IPS-NIHi7 (cell line): Measurements from ENCODE around the gene ROS1.
"Not testable (repeated sequence)": the region's sequence is repeated elsewhere in the genome, so short reads cannot be mapped to it uniquely, and the experiment has no call there.

Experiments used
- DNase-seq: peaks from one replicate; pipeline ENCODE4 v3.0.0; 2012; ENCODE audit warnings: mixed read lengths; ENCODE audit errors: extremely low spot score

Gene ROS1

DNA sequence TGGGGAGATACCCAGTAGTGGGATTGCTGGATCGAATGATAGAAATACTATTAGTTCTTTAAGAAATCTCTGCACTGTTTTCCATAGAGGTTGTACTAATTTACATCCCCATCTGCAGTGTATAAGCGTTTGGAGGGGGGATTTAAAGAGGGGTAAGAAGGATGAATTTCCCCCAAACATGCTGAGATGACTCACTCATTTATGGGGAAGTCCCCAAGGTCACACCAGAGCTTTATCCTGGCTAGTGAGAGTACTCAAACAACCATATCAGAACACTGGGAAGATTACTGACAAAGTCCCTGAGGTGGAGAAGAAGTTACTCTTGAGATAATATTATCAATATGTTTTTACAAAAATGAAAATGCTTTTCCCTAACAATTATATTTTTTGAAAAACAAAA is 44.0 kb downstream of the ROS1 start:
- DNase-seq: no peak

DNA sequence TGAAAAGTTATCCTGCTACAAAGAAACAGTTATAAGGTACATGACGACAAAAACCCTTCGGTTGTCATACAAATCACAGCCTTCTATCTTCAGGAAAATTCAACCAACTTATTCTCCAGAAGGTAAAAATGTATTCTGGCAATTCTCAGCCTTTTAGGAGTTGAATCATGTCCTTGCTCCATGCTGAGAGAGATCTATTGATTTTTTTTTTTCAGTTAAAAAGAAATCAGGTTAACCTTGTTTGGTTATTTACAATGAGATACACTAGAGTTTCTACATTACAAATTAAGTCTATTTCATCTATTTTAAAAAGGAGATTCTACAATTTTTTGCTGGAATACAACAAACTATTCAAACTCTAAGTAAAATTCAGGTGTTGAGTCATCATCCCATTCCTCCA is 45.4 kb downstream of the ROS1 start:
- no peak for DNase-seq

DNA sequence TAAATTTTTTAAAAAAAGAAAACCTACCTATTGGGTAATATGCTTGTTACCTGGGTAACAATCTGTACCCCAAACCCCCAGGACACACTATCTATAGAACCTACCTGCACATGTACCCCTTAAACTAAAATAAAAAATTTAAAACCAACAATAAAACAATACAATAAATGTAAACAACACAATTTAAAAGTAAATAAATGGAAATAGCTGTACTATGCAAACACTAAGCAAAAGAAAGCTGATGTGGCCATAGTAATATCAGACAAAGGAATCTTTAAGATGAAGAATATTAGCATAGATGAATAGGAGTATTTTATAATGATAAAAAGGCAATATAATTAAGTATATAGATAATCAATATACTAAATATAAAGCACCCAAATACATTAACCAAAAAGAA is 50.3 kb downstream of the ROS1 start:
- DNase-seq: no peak

DNA sequence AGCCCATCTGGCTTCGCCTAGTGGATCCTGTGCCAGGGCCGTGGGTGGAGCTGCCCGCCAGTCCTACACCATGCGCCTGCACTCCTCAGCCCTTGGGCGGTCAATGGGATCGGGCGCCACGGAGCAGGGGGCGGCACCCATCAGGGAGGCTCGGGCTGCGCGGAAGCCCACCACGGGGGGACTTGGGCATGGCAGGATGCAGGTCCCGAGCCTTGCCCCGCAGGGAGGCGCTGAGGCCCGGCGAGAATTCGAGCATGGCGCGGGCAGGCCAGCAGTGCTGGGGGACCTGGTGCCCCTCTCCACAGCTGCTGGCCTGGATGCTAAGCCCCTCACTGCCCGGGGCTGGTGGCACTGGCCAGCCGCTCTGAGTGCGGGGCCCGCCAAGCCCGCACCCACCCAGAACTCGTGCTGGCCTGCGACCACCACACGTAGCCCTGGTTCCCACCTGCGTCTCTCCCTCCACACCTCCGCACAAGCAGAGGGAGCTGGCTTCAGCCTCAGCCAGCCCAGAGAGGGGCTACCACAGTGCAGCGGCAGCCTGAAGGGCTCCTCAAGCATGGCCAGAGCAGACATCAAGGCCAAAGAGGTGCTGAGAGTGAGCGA is 52.4 kb downstream of the ROS1 start:
- DNase-seq: no peak

DNA sequence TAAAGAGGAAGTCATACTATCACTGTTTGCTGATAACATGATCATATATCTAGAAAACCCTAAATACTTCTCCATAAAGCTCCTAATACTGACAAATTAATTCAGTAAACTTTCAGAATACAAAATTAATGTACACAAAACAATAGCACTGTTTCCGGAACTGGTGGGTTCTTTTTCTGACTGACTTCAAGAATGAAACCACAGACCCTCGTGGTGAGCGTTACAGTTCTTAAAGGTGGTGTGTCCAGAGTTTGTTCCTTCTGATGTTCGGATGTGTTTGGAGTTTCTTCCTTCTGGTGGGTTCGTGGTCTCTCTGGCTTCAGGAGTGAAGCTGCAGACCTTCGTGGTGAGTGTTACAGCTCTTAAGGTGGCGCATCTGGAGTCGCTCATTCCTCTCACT is 53.5 kb downstream of the ROS1 start:
- DNase-seq: not testable (repeated sequence)

- DNase-seq: no peak
Observed at GRCh38 chr6:117371492-117371891, 54.2 kb downstream of the ROS1 start.

- DNase-seq: no peak
Observed at GRCh38 chr6:117359581-117359980, 66.2 kb downstream of the ROS1 start.

- DNase-seq: no peak
Observed at GRCh38 chr6:117354671-117355070, 71.1 kb downstream of the ROS1 start.

- peak; percentile 23 for DNase-seq
Observed at GRCh38 chr6:117352466-117353081, 73.2 kb downstream of the ROS1 start.

GRCh38 chr6:117351521-117351920 is 74.2 kb downstream of the ROS1 start:
- no peak for DNase-seq

- DNase-seq: no peak
Observed at GRCh38 chr6:117346142-117346930, 79.4 kb downstream of the ROS1 start.

- no peak for DNase-seq
Observed at GRCh38 chr6:117345292-117345610, 80.5 kb downstream of the ROS1 start.

- DNase-seq: no peak
Observed at GRCh38 chr6:117344444-117345291, 81.1 kb downstream of the ROS1 start.

- DNase-seq: no peak
Observed at GRCh38 chr6:117338567-117338966, 87.2 kb downstream of the ROS1 start.

DNA sequence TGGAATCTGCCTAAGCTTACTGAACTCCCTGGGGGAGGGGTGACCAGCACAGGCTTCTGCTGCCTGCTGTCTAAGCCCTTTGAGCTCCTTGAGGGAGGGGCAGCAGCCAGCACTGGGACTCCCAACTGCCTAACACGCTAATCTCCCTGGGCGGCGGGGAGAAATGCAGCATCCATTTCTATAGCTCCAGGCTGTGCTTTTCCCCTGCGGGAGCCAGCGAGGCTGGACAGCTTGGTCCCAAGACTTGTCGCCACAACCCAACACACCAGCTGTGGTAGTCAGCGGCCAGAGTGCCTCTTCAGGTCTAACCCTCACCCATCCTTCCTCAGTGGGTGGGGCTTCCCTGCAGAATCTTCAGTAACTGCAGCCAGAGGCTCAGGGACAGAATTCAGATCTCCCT is 95.8 kb downstream of the ROS1 start:
- no peak for DNase-seq

DNA sequence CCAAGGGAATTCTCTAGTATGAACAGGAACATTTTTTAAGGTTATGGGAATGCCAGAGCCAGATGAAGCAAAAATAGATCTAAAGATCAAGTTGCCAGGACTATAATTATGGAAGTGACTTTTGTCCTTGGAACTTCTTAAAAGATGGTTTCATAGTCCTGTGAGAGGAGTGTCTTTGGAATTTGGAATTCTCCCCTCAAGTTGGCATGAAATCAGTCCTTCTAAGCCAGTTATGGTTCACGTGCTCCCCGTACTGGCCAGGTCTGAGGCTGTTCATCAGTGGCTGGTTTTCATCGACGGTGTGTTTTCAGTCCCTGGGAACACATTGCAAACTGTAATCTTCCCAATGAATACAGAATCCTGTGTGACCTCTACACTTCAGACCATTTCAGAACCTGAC is 97.2 kb downstream of the ROS1 start:
- DNase-seq: no peak

GRCh38 chr6:117328005-117328389 is 97.7 kb downstream of the ROS1 start:
- no peak for DNase-seq

- no peak for DNase-seq
Observed at GRCh38 chr6:117327149-117328004, 98.4 kb downstream of the ROS1 start.

GRCh38 chr6:117326396-117326795 is 99.3 kb downstream of the ROS1 start:
- DNase-seq: no peak

DNA sequence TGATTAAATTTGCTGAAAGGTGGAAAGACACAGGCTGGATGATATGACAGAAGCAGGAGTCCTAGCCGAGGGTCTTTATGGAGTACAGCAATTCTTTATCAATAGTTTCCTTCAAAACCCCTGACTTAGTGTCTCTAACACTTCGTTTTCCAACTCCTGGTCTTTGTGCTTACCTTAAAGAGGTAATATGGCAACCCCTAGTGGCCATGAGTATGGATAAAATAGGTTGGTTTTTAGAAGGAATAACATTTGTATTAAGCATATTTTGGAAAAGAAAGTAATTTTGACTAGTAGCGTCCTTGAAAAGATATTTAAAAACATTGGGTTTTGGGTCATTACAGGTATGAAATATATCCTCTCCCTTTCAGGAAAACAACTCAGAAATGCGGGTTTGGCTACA is 108.5 kb downstream of the ROS1 start:
- DNase-seq: peak; percentile 33

- DNase-seq: no peak
Observed at GRCh38 chr6:117311726-117312125, 114.0 kb downstream of the ROS1 start.
